ENCODE data around the gene TIRAP.

GRCh38 chr11:126313826-126314225 is 30.9 kb downstream of the TIRAP start:
- TF ChIP-seq, protein P1, sequence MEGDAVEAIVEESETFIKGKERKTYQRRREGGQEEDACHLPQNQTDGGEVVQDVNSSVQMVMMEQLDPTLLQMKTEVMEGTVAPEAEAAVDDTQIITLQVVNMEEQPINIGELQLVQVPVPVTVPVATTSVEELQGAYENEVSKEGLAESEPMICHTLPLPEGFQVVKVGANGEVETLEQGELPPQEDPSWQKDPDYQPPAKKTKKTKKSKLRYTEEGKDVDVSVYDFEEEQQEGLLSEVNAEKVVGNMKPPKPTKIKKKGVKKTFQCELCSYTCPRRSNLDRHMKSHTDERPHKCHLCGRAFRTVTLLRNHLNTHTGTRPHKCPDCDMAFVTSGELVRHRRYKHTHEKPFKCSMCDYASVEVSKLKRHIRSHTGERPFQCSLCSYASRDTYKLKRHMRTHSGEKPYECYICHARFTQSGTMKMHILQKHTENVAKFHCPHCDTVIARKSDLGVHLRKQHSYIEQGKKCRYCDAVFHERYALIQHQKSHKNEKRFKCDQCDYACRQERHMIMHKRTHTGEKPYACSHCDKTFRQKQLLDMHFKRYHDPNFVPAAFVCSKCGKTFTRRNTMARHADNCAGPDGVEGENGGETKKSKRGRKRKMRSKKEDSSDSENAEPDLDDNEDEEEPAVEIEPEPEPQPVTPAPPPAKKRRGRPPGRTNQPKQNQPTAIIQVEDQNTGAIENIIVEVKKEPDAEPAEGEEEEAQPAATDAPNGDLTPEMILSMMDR (IDR thresholded peaks at IDR 0.05) = no peak
- TF ChIP-seq POLR2A (IDR thresholded peaks at IDR 0.05) = no peak

All from testis (tissue), 2 donors.